Measurements from ENCODE around the gene FGF18. TPM values are rescaled to one million over a fixed set of nuclear protein-coding genes. Genes with fewer than 3 reads are reported as not detected.

Gene FGF18
- total and polyA plus RNA-seq, 2 experiments from 2014 or later, result 1.00 to 7.2 TPM

DNA sequence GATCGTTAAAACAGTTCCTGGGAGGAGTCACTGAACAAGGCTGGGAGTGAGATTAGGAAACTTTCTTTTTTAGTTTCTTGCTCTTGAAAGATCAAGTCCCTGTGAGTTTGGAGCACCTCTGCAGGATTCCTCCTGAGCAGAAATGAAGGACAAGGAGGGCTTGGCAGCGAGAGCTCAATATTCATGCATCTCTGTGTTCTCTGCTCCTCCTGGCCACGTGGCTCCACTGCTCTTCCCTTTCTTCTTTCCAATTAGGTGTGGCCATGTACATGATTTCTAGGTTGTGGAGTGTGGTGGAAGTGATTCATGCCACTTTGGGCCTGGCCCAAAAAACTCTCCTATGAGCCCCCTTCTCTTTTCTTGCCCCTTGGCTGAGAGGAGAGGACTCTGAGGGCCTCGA lies 67.2 kb downstream of the FGF18 start:
- TF ChIP-seq CTCF (IDR thresholded peaks at IDR 0.05; ENCODE audit: poor library complexity) (no peak), EZH2phosphoT487 (IDR thresholded peaks at IDR 0.05; ENCODE audit: low read depth, severe bottlenecking, unreplicated experiment) (no peak), EZH2 (IDR thresholded peaks at IDR 0.05; ENCODE audit: borderline replicate concordance) (no peak)
- H3K4me1 ChIP-seq (ENCODE audit: insufficient read depth), result no peaks in the 10 kb centered on the region
- H3K27me3 ChIP-seq, result no peaks in the 10 kb centered on the region
- no peak overlapping the region for H3K27ac ChIP-seq
- DNase-seq (ENCODE audit: low spot score), result no peak
- H3K4me2 ChIP-seq, result no peak overlapping the region
- no peaks in the 10 kb centered on the region for H3K79me2 ChIP-seq
- no peaks in the 10 kb centered on the region for H3K36me3 ChIP-seq (replicated peaks; ENCODE audit: insufficient read depth, low read depth)
- H4K20me1 ChIP-seq (ENCODE audit: insufficient read depth, poor library complexity, severe bottlenecking), result no peaks in the 10 kb centered on the region
- H3K9me3 ChIP-seq (ENCODE audit: low read depth), result no peaks in the 10 kb centered on the region
- 81% methylated on average over 4 of the region's 4 CpGs for WGBS (ENCODE audit: low lambda C conversion rate, missing lambda C conversion rate)
- no peak overlapping the region for H2AFZ ChIP-seq
- no peak overlapping the region for H3K4me3 ChIP-seq
- no peaks in the 10 kb centered on the region for H3K9me2 ChIP-seq (replicated peaks; ENCODE audit: insufficient read depth)

GRCh38 chr5:171488876-171489275 lies 69.4 kb downstream of the FGF18 start:
- Histone ChIP-seq H3K27me3 (no peaks in the 10 kb centered on the region), H3K27ac (no peak overlapping the region), H4K20me1 (ENCODE audit: insufficient read depth, poor library complexity, severe bottlenecking) (no peaks in the 10 kb centered on the region), H3K9me3 (ENCODE audit: low read depth) (no peaks in the 10 kb centered on the region), H2AFZ (no peak overlapping the region), H3K4me3 (no peak overlapping the region), H3K36me3 (replicated peaks; ENCODE audit: insufficient read depth, low read depth) (no peaks in the 10 kb centered on the region), H3K9me2 (replicated peaks; ENCODE audit: insufficient read depth) (no peaks in the 10 kb centered on the region), H3K4me1 (ENCODE audit: insufficient read depth) (peaks cover under 1% of the 10 kb centered on the region), H3K79me2 (no peaks in the 10 kb centered on the region), H3K4me2 (no peak overlapping the region)
- TF ChIP-seq CTCF (IDR thresholded peaks at IDR 0.05; ENCODE audit: poor library complexity), result no peak
- TF ChIP-seq EZH2phosphoT487 (IDR thresholded peaks at IDR 0.05; ENCODE audit: low read depth, severe bottlenecking, unreplicated experiment), result no peak
- TF ChIP-seq EZH2 (IDR thresholded peaks at IDR 0.05; ENCODE audit: borderline replicate concordance), result no peak
- 92% methylated on average over 13 of the region's 13 CpGs for WGBS (ENCODE audit: low lambda C conversion rate, missing lambda C conversion rate)
- DNase-seq (ENCODE audit: low spot score), result no peak

DNA sequence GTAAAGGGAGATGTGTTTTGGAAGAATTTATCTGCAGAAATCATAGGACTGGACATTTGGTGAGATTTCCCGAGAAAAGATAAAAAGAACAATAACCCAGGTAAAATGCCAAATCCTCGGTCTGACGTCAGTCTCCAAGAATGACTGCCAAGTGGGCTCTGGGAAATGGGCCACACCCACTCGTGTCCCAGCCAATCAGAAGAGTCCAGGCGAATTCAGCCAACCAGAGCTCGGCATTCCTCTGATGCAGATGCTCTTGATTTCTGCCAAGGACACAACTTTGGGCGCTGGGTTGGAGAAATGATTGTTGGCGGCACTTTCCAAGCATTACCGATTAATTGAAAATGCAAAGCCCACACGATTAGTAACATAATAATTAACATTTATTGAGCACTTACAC lies 73.3 kb downstream of the FGF18 start:
- TF ChIP-seq EZH2 (IDR thresholded peaks at IDR 0.05; ENCODE audit: borderline replicate concordance) (no peak), CTCF (IDR thresholded peaks at IDR 0.05; ENCODE audit: poor library complexity) (no peak), EZH2phosphoT487 (IDR thresholded peaks at IDR 0.05; ENCODE audit: low read depth, severe bottlenecking, unreplicated experiment) (no peak)
- 93% methylated on average over 10 of the region's 10 CpGs for WGBS (ENCODE audit: low lambda C conversion rate, missing lambda C conversion rate)
- Histone ChIP-seq H3K27me3 (no peaks in the 10 kb centered on the region), H3K36me3 (replicated peaks; ENCODE audit: insufficient read depth, low read depth) (no peaks in the 10 kb centered on the region), H3K4me3 (no peak overlapping the region), H3K9me3 (ENCODE audit: low read depth) (no peaks in the 10 kb centered on the region), H4K20me1 (ENCODE audit: insufficient read depth, poor library complexity, severe bottlenecking) (no peaks in the 10 kb centered on the region), H3K9me2 (replicated peaks; ENCODE audit: insufficient read depth) (no peaks in the 10 kb centered on the region), H3K4me2 (no peak overlapping the region), H3K4me1 (ENCODE audit: insufficient read depth) (peaks cover 16% of the 10 kb centered on the region), H3K27ac (no peak overlapping the region), H2AFZ (no peak overlapping the region), H3K79me2 (no peaks in the 10 kb centered on the region)
- DNase-seq (ENCODE audit: low spot score), result no peak

Data from hepatocyte (in vitro differentiated cells).